ENCODE measurements around the gene PAK5.

DNA sequence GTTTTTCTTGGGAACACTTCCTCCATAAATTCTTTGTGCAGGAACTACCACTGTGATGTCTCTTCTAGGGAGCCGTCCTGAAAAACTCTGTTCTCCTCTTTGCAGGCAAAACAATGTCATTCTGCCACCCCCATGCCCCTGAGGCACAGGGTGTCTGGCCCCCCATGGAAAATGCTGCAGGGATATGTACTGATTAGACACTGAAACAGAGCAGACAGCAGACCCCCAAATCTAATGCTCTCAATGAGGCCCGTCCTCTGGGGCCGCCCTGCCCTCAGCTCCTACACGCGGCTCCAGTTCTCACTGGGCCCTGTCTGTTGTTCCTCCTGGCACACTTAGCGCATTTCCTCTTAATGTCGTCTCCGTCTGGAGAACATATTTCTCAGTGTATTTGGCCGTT, 227.0 kb downstream of the PAK5 start:
- no peak for TF ChIP-seq POLR2AphosphoS5 (IDR thresholded peaks at IDR 0.05)
- no peak for TF ChIP-seq CTCF (IDR thresholded peaks at IDR 0.05)
